Glutamatergic neuron (in vitro differentiated cells): ENCODE results near the gene KSR1. TPM values are rescaled to one million over a fixed set of nuclear protein-coding genes. Genes with fewer than 3 reads are reported as not detected.

Experiments
- DNase-seq: peaks from one replicate; pipeline ENCODE4 v3.0.0; 2022
- H3K27ac Mint-ChIP-seq: one replicate; pipeline ENCODE4 v1.8.0; 2020; ENCODE audit warnings: mild to moderate bottlenecking, mixed read lengths, inconsistent platforms; ENCODE audit not compliant: unreplicated experiment
- H3K27me3 Mint-ChIP-seq: one replicate; pipeline ENCODE4 v1.8.0; 2020; ENCODE audit warnings: mild to moderate bottlenecking, moderate library complexity, mixed read lengths, inconsistent platforms; ENCODE audit not compliant: unreplicated experiment
- H3K36me3 Mint-ChIP-seq: one replicate; pipeline ENCODE4 v1.8.0; 2020; ENCODE audit warnings: mild to moderate bottlenecking, mixed read lengths, inconsistent platforms; ENCODE audit not compliant: unreplicated experiment
- H3K4me1 Mint-ChIP-seq: one replicate; pipeline ENCODE4 v1.8.0; 2020; ENCODE audit warnings: mild to moderate bottlenecking, low read depth, mixed read lengths, inconsistent platforms; ENCODE audit not compliant: unreplicated experiment
- H3K4me3 Mint-ChIP-seq: one replicate; pipeline ENCODE4 v1.8.0; 2020; ENCODE audit warnings: mild to moderate bottlenecking, mixed read lengths, inconsistent platforms; ENCODE audit not compliant: unreplicated experiment
- H3K9me3 Mint-ChIP-seq: one replicate; pipeline ENCODE4 v1.8.0; 2020; ENCODE audit warnings: mild to moderate bottlenecking, moderate library complexity, mixed read lengths, inconsistent platforms; ENCODE audit not compliant: unreplicated experiment
- total RNA-seq: library from RNA; stranded (reverse); fragmentation: NEBNext Ultra II Directional; extraction: Animal tissue kit (Norgen Biotek cat#: 25700); gene quantifications from one replicate; pipeline ENCODE4 v1.2.1, GENCODE V29; 2021; ENCODE audit not compliant: unreplicated experiment
- TF ChIP-seq, protein P1 (sequence below): fragments of 200-600 bp; sonication (generic); IDR thresholded peaks from one replicate; pipeline ENCODE4 v1.5.0; 2021; ENCODE audit not compliant: partially characterized antibody, unreplicated experiment

The KSR1 gene
- total RNA-seq, 1 donor from 2014 or later, result 203 TPM

DNA sequence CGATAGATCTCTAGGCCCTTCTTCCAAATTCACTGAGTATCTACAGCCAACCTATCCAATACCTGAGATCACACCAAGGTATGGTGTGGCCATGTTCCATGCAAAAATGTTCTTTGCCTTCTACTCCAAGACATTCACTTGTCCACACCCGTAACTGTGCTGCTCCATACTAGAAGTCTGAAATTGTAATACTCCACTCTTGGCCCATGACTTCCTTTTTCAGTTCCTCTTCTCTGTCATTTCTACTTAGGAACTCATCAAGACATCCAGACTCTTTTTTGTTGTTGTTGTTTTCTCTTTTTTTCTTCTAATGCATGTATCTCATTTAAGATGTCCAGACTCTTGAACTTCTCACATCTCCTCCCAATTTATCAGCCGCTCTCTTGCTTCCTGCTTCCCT lies 42.5 kb upstream of the KSR1 start:
- Mint-ChIP-seq H3K4me1 (no peaks in the 10 kb centered on the region), H3K36me3 (no peaks in the 10 kb centered on the region), H3K27me3 (no peaks in the 10 kb centered on the region), H3K9me3 (no peaks in the 10 kb centered on the region), H3K27ac (no peak overlapping the region), H3K4me3 (no peak overlapping the region)
- TF ChIP-seq, protein P1, sequence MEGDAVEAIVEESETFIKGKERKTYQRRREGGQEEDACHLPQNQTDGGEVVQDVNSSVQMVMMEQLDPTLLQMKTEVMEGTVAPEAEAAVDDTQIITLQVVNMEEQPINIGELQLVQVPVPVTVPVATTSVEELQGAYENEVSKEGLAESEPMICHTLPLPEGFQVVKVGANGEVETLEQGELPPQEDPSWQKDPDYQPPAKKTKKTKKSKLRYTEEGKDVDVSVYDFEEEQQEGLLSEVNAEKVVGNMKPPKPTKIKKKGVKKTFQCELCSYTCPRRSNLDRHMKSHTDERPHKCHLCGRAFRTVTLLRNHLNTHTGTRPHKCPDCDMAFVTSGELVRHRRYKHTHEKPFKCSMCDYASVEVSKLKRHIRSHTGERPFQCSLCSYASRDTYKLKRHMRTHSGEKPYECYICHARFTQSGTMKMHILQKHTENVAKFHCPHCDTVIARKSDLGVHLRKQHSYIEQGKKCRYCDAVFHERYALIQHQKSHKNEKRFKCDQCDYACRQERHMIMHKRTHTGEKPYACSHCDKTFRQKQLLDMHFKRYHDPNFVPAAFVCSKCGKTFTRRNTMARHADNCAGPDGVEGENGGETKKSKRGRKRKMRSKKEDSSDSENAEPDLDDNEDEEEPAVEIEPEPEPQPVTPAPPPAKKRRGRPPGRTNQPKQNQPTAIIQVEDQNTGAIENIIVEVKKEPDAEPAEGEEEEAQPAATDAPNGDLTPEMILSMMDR, result no peak
- no peak for DNase-seq

DNA sequence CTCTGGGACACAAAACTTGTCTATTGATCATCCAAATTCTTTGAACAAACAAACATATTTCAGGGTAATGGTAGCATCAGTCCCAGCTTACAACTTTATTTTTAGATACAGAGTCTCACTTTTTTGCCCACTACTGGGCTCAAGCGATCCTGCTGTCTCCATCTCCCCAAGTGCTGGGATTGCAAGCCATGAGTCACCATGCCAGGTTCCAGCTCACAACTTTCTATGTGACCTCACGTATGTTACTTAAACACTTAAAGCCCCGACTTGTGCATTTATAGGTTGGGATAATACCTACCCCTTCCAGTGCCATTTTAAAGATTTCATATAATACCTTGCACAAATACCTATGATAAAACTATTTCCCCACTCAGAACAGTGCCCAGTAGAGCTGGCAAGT lies 42.0 kb upstream of the KSR1 start:
- peaks cover 1% of the 10 kb centered on the region for H3K27me3 Mint-ChIP-seq
- H3K36me3 Mint-ChIP-seq, result no peaks in the 10 kb centered on the region
- H3K9me3 Mint-ChIP-seq, result no peaks in the 10 kb centered on the region
- TF ChIP-seq, protein P1, result no peak
- no peak for DNase-seq
- no peak overlapping the region for H3K4me3 Mint-ChIP-seq
- H3K27ac Mint-ChIP-seq, result no peak overlapping the region
- no peaks in the 10 kb centered on the region for H3K4me1 Mint-ChIP-seq

DNA sequence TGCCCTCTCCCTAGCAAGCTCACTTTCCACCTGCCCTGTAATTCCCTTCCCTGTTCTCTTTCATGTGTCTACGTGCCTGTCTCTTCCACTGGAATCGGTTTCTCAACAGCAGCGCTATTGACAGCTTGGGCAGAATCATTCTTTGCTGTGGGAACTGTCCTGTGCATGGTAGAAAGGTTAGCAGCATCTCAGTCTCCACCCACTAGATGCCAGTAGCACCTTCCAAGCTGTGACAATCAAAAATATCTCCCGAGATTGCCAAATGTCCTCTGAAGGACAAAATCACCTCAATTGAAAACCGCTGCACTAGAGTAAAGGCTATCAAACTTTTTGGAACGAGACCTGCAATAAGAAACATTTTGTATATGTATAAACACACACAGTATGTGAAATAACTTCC lies 41.6 kb upstream of the KSR1 start:
- no peaks in the 10 kb centered on the region for H3K36me3 Mint-ChIP-seq
- H3K27ac Mint-ChIP-seq, result no peak overlapping the region
- peaks cover 3% of the 10 kb centered on the region for H3K27me3 Mint-ChIP-seq
- H3K4me1 Mint-ChIP-seq, result no peaks in the 10 kb centered on the region
- TF ChIP-seq, protein P1, result no peak
- H3K4me3 Mint-ChIP-seq, result no peak overlapping the region
- H3K9me3 Mint-ChIP-seq, result no peaks in the 10 kb centered on the region
- no peak for DNase-seq

DNA sequence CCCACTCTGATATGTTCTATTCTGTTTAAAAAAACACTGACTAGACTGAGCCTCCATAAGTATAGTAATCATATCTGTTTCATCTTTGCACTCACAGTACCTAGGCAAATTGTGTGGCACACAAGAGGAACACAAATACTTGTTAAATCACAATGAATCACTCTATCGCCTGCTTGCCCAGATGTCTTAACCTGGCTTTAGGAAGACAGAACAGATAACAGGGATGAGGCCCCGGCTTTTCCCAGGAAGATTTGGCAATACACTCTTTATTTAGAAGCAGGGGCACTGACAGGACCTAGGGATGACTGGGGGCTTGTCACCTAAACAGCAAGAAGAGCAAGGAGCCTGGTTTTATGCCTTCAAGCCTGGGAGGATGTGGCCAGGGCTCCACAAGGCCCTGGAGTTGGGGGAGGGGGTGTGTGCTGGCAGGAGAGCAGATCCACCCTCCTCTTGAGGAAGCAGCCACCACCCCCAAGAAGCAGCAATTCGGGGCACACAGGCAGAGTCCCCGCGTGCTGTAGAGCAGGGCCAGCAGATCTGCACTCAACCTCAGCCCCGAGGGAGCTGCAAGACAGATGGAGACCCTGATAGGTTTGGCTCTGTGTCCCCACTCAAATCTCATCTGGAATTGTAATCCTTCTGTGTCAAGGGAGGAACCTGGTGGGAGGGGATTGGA lies 41.0 kb upstream of the KSR1 start:
- H3K4me1 Mint-ChIP-seq, result no peaks in the 10 kb centered on the region
- H3K4me3 Mint-ChIP-seq, result no peak overlapping the region
- TF ChIP-seq, protein P1, result no peak
- H3K27ac Mint-ChIP-seq, result no peak overlapping the region
- peaks cover 3% of the 10 kb centered on the region for H3K27me3 Mint-ChIP-seq
- DNase-seq, result peak; percentile 32
- H3K9me3 Mint-ChIP-seq, result no peaks in the 10 kb centered on the region
- no peaks in the 10 kb centered on the region for H3K36me3 Mint-ChIP-seq

DNA sequence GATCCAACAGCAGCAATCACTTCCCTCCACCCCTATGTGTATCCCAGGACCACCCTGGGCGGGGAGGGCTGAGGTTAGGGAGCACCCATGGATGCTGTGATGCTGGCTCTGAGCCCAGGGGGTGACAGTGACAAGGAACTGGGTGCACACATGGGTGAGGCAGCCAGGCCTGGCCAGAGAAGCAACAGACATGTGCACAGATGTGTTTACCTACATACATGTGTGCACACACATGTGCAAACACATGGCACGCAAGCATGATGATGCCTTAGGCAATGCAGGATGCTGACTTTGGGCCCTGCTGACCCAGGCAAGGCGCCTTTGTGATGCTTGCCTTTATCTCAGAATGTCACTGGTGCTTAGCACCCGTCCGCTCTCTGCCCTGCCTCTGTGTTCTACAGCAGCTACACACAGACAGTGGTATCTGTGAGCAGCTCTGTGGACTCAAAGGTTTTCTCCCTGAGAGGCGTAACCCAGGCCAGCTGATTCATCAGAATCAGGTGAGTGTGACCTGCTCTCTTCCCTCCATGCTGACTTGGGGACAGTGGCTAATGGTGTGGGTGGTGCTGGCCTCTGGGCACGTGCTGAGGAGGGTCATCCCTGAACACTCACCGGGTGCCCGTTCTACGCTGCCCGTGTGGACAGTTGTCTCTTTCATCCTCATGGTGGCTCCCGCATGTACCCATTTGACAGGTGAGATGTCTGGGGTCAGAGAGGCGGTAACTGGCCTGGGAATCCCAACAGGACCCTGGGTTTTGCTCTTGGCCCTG lies 38.5 kb upstream of the KSR1 start:
- no peak for DNase-seq

More for the DNA sequence above, 38.5 kb upstream of the KSR1 start:
- Mint-ChIP-seq H3K36me3 (no peaks in the 10 kb centered on the region), H3K9me3 (peaks cover 1% of the 10 kb centered on the region), H3K4me3 (no peak overlapping the region), H3K27ac (no peak overlapping the region), H3K4me1 (no peaks in the 10 kb centered on the region), H3K27me3 (peaks cover 6% of the 10 kb centered on the region)
- TF ChIP-seq, protein P1, result no peak
